HG03103 (cell line): Measurements from ENCODE around the gene DNAJB7.
"Not testable (repeated sequence)": the region's sequence is repeated elsewhere in the genome, so short reads cannot be mapped to it uniquely, and the experiment has no call there.

Experiments
- ATAC-seq: cut with Tn5 transposase; IDR thresholded peaks from one replicate; pipeline ENCODE4 v1.9.1; 2021; ENCODE audit warnings: low read depth; ENCODE audit not compliant: unreplicated experiment

Gene DNAJB7

GRCh38 chr22:40845816-40846215 is 16.1 kb downstream of the DNAJB7 start:
- ATAC-seq = not testable (repeated sequence)

GRCh38 chr22:40844951-40845350 is 17.0 kb downstream of the DNAJB7 start:
- no peak for ATAC-seq

GRCh38 chr22:40838486-40838885 is 23.4 kb downstream of the DNAJB7 start:
- ATAC-seq = no peak

- no peak for ATAC-seq
Measured at GRCh38 chr22:40834619-40835018, 27.3 kb downstream of the DNAJB7 start.

- no peak for ATAC-seq
Measured at GRCh38 chr22:40829131-40829530, 32.8 kb downstream of the DNAJB7 start.

GRCh38 chr22:40826984-40827741 is 34.8 kb downstream of the DNAJB7 start:
- no peak for ATAC-seq

GRCh38 chr22:40826292-40826691 is 35.6 kb downstream of the DNAJB7 start:
- not testable (repeated sequence) for ATAC-seq

- no peak for ATAC-seq
Measured at GRCh38 chr22:40823426-40823825, 38.5 kb downstream of the DNAJB7 start.

GRCh38 chr22:40819599-40820140 is 42.2 kb downstream of the DNAJB7 start:
- ATAC-seq = no peak

- no peak for ATAC-seq
Measured at GRCh38 chr22:40818747-40819598, 42.9 kb downstream of the DNAJB7 start, which contains the start of gene SLC25A17. SLC25A17 (minus strand) TSS chr22:40819346; CDS start chr22:40819248, 98 bp downstream.

GRCh38 chr22:40818192-40818746 is 43.6 kb downstream of the DNAJB7 start:
- no peak for ATAC-seq

GRCh38 chr22:40817737-40818136 is 44.2 kb downstream of the DNAJB7 start:
- ATAC-seq = no peak

GRCh38 chr22:40813912-40814315 is 48.0 kb downstream of the DNAJB7 start:
- ATAC-seq = no peak
